Liver (tissue), 9 donors: ENCODE measurements around the gene NUP93. TPM values are rescaled to one million over a fixed set of nuclear protein-coding genes. Genes with fewer than 3 reads are reported as not detected.

ENCODE experiments used
- DNase-seq: peaks from one replicate; pipeline ENCODE4 v3.0.0-alpha.2; 2017; ENCODE audit warnings: low spot score
- H3K27ac ChIP-seq, 2 donors: one replicate each; pipeline ENCODE4 v1.7.0; 2013; ENCODE audit warnings: inconsistent platforms in 2 of 2, low read length in 2 of 2, control low read depth in 1 of 2, low read depth in 1 of 2, mild to moderate bottlenecking in 1 of 2
- H3K27me3 ChIP-seq, 4 donors: one replicate each; pipeline versions ENCODE4 v1.6.1 to v1.7.0; 2013; ENCODE audit warnings: low read length in 3 of 4, inconsistent platforms in 1 of 4, mild to moderate bottlenecking in 1 of 4, moderate library complexity in 1 of 4; ENCODE audit not compliant: control insufficient read depth in 4 of 4, insufficient read depth in 4 of 4
- H3K36me3 ChIP-seq, 4 donors: one replicate each; pipeline versions ENCODE4 v1.6.1 to v1.7.0; 2013; ENCODE audit warnings: low read length in 3 of 4, mild to moderate bottlenecking in 3 of 4, low read depth in 1 of 4, moderate library complexity in 1 of 4; ENCODE audit not compliant: control insufficient read depth in 4 of 4, insufficient read depth in 3 of 4
- H3K4me1 ChIP-seq, 4 donors: one replicate each; pipeline versions ENCODE4 v1.6.1 to v1.7.0; 2013; ENCODE audit warnings: low read length in 3 of 4, mild to moderate bottlenecking in 3 of 4, moderate library complexity in 1 of 4; ENCODE audit not compliant: control insufficient read depth in 4 of 4, insufficient read depth in 4 of 4
- H3K4me3 ChIP-seq, 3 donors: one replicate each; pipeline versions ENCODE4 v1.6.1 to v1.7.0; 2013; ENCODE audit warnings: low read length in 3 of 3, control low read depth in 1 of 3, low read depth in 1 of 3, mild to moderate bottlenecking in 1 of 3
- H3K9ac ChIP-seq, 2 donors: one replicate each; pipeline ENCODE4 v1.7.0; 2013; ENCODE audit warnings: low read length in 2 of 2, mild to moderate bottlenecking in 2 of 2, moderate library complexity in 2 of 2, control low read depth in 1 of 2, low read depth in 1 of 2
- H3K9me3 ChIP-seq, 4 donors: one replicate each; pipeline versions ENCODE4 v1.6.1 to v1.7.0; 2013; ENCODE audit warnings: low read length in 3 of 4; ENCODE audit not compliant: control insufficient read depth in 4 of 4
- ATF3 ChIP-seq: IDR thresholded peaks from 2 replicates; pipeline ENCODE4 v1.6.1; 2016; ENCODE audit warnings: antibody characterized with exemption
- EGR1 ChIP-seq, 2 donors: IDR thresholded peaks; 2 replicates each; pipeline ENCODE4 v1.6.1; 2016 to 2018; ENCODE audit warnings: antibody characterized with exemption in 2 of 2, low read depth in 2 of 2
- FOXA2 ChIP-seq: IDR thresholded peaks from 2 replicates; pipeline ENCODE4 v1.6.1; 2016; ENCODE audit warnings: antibody characterized with exemption
- GABPA ChIP-seq, 2 donors: IDR thresholded peaks in 1 of 2; conservative IDR thresholded peaks in 1 of 2; 2 replicates each; pipeline ENCODE4 v1.6.1; 2016; ENCODE audit warnings: antibody characterized with exemption in 2 of 2, mild to moderate bottlenecking in 1 of 2, moderate library complexity in 1 of 2
- HNF4A ChIP-seq, 2 donors: conservative IDR thresholded peaks; 2 replicates each; pipeline ENCODE4 v1.6.1; 2016; ENCODE audit warnings: antibody characterized with exemption in 2 of 2, mild to moderate bottlenecking in 2 of 2
- HNF4G ChIP-seq: IDR thresholded peaks from 2 replicates; pipeline ENCODE4 v1.6.1; 2016; ENCODE audit warnings: antibody characterized with exemption
- JUND ChIP-seq, 2 donors: IDR thresholded peaks; 2 replicates each; pipeline ENCODE4 v1.6.1; 2016; ENCODE audit warnings: antibody characterized with exemption in 2 of 2
- MAX ChIP-seq: IDR thresholded peaks from 2 replicates; pipeline ENCODE4 v1.6.1; 2016; ENCODE audit warnings: antibody characterized with exemption
- NR2F2 ChIP-seq: IDR thresholded peaks from 2 replicates; pipeline ENCODE4 v1.6.1; 2016; ENCODE audit warnings: antibody characterized with exemption
- RAD21 ChIP-seq, 2 donors: IDR thresholded peaks; 2 replicates each; pipeline ENCODE4 v1.6.1; 2016; ENCODE audit warnings: antibody characterized with exemption in 2 of 2, mild to moderate bottlenecking in 2 of 2
- RXRA ChIP-seq, 2 donors: IDR thresholded peaks; 2 replicates each; pipeline ENCODE4 v1.6.1; 2017 to 2018; ENCODE audit warnings: antibody characterized with exemption in 2 of 2, mild to moderate bottlenecking in 1 of 2
- SP1 ChIP-seq: IDR thresholded peaks from 2 replicates; pipeline ENCODE4 v1.6.1; 2018; ENCODE audit warnings: antibody characterized with exemption, mild to moderate bottlenecking
- TAF1 ChIP-seq: conservative IDR thresholded peaks from 2 replicates; pipeline ENCODE4 v1.6.1; 2016; ENCODE audit warnings: antibody characterized with exemption, mild to moderate bottlenecking
- YY1 ChIP-seq: IDR thresholded peaks from 2 replicates; pipeline ENCODE4 v1.6.1; 2016; ENCODE audit warnings: antibody characterized with exemption, mild to moderate bottlenecking
- WGBS: extraction: QIAGEN DNeasy Blood & Tissue Kit; methylation state at CpG from one replicate; pipeline ENCODE4 v1.1.7; 2013; 5-methylcytosine and 5-hydroxymethylcytosine counted together
- polyA plus RNA-seq, 2 donors: library from polyadenylated mRNA; stranded (reverse) in 1 of 2; unstranded in 1 of 2; fragments of 200-250 nt in 1 of 2; fragments of >200 nt in 1 of 2; fragmentation: Nextera tagmentation in 1 of 2; extraction: Ambion mirVana in 1 of 2; gene quantifications; one replicate each; pipeline versions ENCODE4 v1.2.1 to v1.2.3, GENCODE V29; 2013 to 2015
- total RNA-seq, 2 donors: library from RNA; depleted of rRNA; stranded (reverse); fragments of >200 nt; gene quantifications; one replicate each; pipeline ENCODE4 v1.2.3, GENCODE V29; 2014
- TF ChIP-seq, protein P1 (sequence below): fragments of 150-350 bp; IDR thresholded peaks from 2 replicates; pipeline ENCODE4 v1.5.1; 2017; ENCODE audit warnings: improper control_type of control experiment, low read depth, low read length; ENCODE audit not compliant: missing input control
- TF ChIP-seq, protein P2 (sequence below): IDR thresholded peaks from 2 replicates; pipeline ENCODE4 v1.6.1; 2016; ENCODE audit warnings: antibody characterized with exemption, mild to moderate bottlenecking
- donor health status: healthy.
- donor health status: healthy.
- donor health status: healthy.
- donor health status: healthy.
- donor health status: healthy.

The NUP93 gene
- total and polyA plus RNA-seq, 4 donors = 8.2 to 31.8 (median 9.8) TPM

DNA sequence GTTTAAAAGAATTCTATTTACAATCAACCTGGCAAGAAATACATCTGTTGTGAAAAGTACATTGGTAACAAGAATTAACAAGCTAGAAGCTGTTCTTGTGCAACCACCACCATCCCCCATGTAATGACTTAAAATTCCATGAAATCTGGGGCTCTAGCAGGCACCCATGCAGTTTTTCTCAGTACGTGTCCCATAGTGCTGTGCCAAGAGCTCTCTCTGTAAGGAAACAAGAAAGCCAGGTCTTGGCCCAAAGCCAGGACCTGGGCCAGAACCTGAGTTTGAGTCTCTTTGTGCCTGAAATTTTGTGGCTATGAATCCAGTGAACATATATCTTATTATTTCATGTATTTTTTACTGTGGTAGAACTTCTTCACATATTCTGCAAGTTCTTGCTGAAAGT is 46.6 kb downstream of the NUP93 start:
- H3K4me3 ChIP-seq = no peak overlapping the region
- peaks cover 0 to 3% (median 0%) of the 10 kb centered on the region in 4 donors for H3K4me1 ChIP-seq
- no peak overlapping the region for H3K9ac ChIP-seq
- H3K27me3 ChIP-seq = no peaks in the 10 kb centered on the region
- DNase-seq = no peak
- H3K36me3 ChIP-seq = no peaks in the 10 kb centered on the region
- H3K9me3 ChIP-seq = no peaks in the 10 kb centered on the region
- 27% methylated on average over 1 of the region's 1 CpG for WGBS
- no peak overlapping the region for H3K27ac ChIP-seq
- TF ChIP-seq RAD21 (IDR thresholded peaks at IDR 0.05) (no peak), SP1 (no peak), HNF4A (conservative IDR thresholded peaks at IDR 0.05) (no peak), EGR1 (IDR thresholded peaks at IDR 0.05; ENCODE audit: low read depth in 2 of 2) (no peak), MAX (no peak), HNF4G (no peak), NR2F2 (no peak)
- TF ChIP-seq, protein P1, sequence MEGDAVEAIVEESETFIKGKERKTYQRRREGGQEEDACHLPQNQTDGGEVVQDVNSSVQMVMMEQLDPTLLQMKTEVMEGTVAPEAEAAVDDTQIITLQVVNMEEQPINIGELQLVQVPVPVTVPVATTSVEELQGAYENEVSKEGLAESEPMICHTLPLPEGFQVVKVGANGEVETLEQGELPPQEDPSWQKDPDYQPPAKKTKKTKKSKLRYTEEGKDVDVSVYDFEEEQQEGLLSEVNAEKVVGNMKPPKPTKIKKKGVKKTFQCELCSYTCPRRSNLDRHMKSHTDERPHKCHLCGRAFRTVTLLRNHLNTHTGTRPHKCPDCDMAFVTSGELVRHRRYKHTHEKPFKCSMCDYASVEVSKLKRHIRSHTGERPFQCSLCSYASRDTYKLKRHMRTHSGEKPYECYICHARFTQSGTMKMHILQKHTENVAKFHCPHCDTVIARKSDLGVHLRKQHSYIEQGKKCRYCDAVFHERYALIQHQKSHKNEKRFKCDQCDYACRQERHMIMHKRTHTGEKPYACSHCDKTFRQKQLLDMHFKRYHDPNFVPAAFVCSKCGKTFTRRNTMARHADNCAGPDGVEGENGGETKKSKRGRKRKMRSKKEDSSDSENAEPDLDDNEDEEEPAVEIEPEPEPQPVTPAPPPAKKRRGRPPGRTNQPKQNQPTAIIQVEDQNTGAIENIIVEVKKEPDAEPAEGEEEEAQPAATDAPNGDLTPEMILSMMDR = no peak
- TF ChIP-seq, protein P2, sequence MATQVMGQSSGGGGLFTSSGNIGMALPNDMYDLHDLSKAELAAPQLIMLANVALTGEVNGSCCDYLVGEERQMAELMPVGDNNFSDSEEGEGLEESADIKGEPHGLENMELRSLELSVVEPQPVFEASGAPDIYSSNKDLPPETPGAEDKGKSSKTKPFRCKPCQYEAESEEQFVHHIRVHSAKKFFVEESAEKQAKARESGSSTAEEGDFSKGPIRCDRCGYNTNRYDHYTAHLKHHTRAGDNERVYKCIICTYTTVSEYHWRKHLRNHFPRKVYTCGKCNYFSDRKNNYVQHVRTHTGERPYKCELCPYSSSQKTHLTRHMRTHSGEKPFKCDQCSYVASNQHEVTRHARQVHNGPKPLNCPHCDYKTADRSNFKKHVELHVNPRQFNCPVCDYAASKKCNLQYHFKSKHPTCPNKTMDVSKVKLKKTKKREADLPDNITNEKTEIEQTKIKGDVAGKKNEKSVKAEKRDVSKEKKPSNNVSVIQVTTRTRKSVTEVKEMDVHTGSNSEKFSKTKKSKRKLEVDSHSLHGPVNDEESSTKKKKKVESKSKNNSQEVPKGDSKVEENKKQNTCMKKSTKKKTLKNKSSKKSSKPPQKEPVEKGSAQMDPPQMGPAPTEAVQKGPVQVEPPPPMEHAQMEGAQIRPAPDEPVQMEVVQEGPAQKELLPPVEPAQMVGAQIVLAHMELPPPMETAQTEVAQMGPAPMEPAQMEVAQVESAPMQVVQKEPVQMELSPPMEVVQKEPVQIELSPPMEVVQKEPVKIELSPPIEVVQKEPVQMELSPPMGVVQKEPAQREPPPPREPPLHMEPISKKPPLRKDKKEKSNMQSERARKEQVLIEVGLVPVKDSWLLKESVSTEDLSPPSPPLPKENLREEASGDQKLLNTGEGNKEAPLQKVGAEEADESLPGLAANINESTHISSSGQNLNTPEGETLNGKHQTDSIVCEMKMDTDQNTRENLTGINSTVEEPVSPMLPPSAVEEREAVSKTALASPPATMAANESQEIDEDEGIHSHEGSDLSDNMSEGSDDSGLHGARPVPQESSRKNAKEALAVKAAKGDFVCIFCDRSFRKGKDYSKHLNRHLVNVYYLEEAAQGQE = no peak

GRCh38 chr16:56777001-56777400 is 47.1 kb downstream of the NUP93 start:
- no peaks in the 10 kb centered on the region for H3K27me3 ChIP-seq
- no peak overlapping the region for H3K27ac ChIP-seq
- no peak overlapping the region for H3K4me3 ChIP-seq
- H3K9ac ChIP-seq = no peak overlapping the region
- WGBS = 90% methylated on average over 5 of the region's 5 CpGs
- TF ChIP-seq YY1 = no peak
- TF ChIP-seq, protein P1 = no peak
- TF ChIP-seq, protein P2 = no peak
- no peak for TF ChIP-seq JUND (IDR thresholded peaks at IDR 0.05)
- no peak for TF ChIP-seq ATF3
- TF ChIP-seq EGR1 (IDR thresholded peaks at IDR 0.05; ENCODE audit: low read depth in 2 of 2) = no peak
- TF ChIP-seq RXRA (IDR thresholded peaks at IDR 0.05) = no peak
- TF ChIP-seq RAD21 (IDR thresholded peaks at IDR 0.05) = no peak
- no peak for TF ChIP-seq SP1
- no peak for TF ChIP-seq MAX
- TF ChIP-seq GABPA (IDR thresholded peaks at IDR 0.05 in 1 of 2, conservative IDR thresholded peaks at IDR 0.05 in 1 of 2) = no peak
- no peak for TF ChIP-seq TAF1
- TF ChIP-seq FOXA2 = no peak
- no peaks in the 10 kb centered on the region for H3K36me3 ChIP-seq
- H3K9me3 ChIP-seq = no peaks in the 10 kb centered on the region
- DNase-seq = no peak
- peaks cover 0 to 3% (median 0%) of the 10 kb centered on the region in 4 donors for H3K4me1 ChIP-seq
